Skeletal muscle tissue (tissue), 4 donors: ENCODE data around the gene NF1. TPM values are rescaled to one million over a fixed set of nuclear protein-coding genes. Genes with fewer than 3 reads are reported as not detected.
"Not testable (repeated sequence)": the region's sequence is repeated elsewhere in the genome, so short reads cannot be mapped to it uniquely, and the experiment has no call there.

Experiments used
- H3K27ac ChIP-seq: one replicate; pipeline ENCODE4 v1.7.0; 2013; ENCODE audit warnings: mild to moderate bottlenecking, low read depth, low read length, inconsistent platforms
- H3K27me3 ChIP-seq, 3 donors: one replicate each; pipeline ENCODE4 v1.7.0; 2013; ENCODE audit warnings: low read length in 3 of 3; ENCODE audit not compliant: control insufficient read depth in 3 of 3, insufficient read depth in 3 of 3
- H3K36me3 ChIP-seq, 3 donors: one replicate each; pipeline ENCODE4 v1.7.0; 2013; ENCODE audit warnings: low read length in 3 of 3; ENCODE audit not compliant: control insufficient read depth in 3 of 3, insufficient read depth in 3 of 3
- H3K4me1 ChIP-seq, 3 donors: one replicate each; pipeline ENCODE4 v1.7.0; 2013; ENCODE audit warnings: low read length in 3 of 3, mild to moderate bottlenecking in 3 of 3; ENCODE audit not compliant: control insufficient read depth in 3 of 3, insufficient read depth in 3 of 3
- H3K4me3 ChIP-seq, 3 donors: one replicate each; pipeline ENCODE4 v1.7.0; 2013; ENCODE audit warnings: low read length in 3 of 3
- H3K9ac ChIP-seq, 3 donors: one replicate each; pipeline ENCODE4 v1.7.0; 2013; ENCODE audit warnings: low read length in 3 of 3, mild to moderate bottlenecking in 3 of 3, moderate library complexity in 2 of 3, low read depth in 1 of 3
- H3K9me3 ChIP-seq, 3 donors: one replicate each; pipeline ENCODE4 v1.7.0; 2013; ENCODE audit warnings: low read length in 3 of 3; ENCODE audit not compliant: control insufficient read depth in 3 of 3
- total RNA-seq: library from RNA; depleted of rRNA; stranded (reverse); fragments of >200 nt; gene quantifications from one replicate; pipeline ENCODE4 v1.2.3, GENCODE V29; 2014
- donor health status: Osteomylitis.

The NF1 gene
- total RNA-seq, 1 donor from 2014 or later: 76.2 TPM

- Histone ChIP-seq H3K27ac (no peak overlapping the region), H3K4me3 (no peak overlapping the region), H3K9ac (no peak overlapping the region), H3K4me1 (no peaks in the 10 kb centered on the region), H3K36me3 (peaks cover 0 to 12% (median 11%) of the 10 kb centered on the region in 3 donors), H3K27me3 (no peaks in the 10 kb centered on the region), H3K9me3 (no peaks in the 10 kb centered on the region)
Measured at GRCh38 chr17:31279401-31279800, 184.6 kb downstream of the NF1 start.

- peaks cover 0 to 12% (median 9%) of the 10 kb centered on the region in 3 donors for H3K36me3 ChIP-seq
- no peak overlapping the region for H3K9ac ChIP-seq
- no peaks in the 10 kb centered on the region for H3K4me1 ChIP-seq
- no peaks in the 10 kb centered on the region for H3K27me3 ChIP-seq
- H3K27ac ChIP-seq: no peak overlapping the region
- H3K9me3 ChIP-seq: no peaks in the 10 kb centered on the region
- no peak overlapping the region for H3K4me3 ChIP-seq
Measured at GRCh38 chr17:31281061-31281460, 186.3 kb downstream of the NF1 start.

- no peak overlapping the region for H3K27ac ChIP-seq
- no peaks in the 10 kb centered on the region for H3K4me1 ChIP-seq
- H3K9ac ChIP-seq: no peak overlapping the region
- no peaks in the 10 kb centered on the region for H3K9me3 ChIP-seq
- no peak overlapping the region for H3K4me3 ChIP-seq
- H3K36me3 ChIP-seq: peaks cover 0 to 6% (median 3%) of the 10 kb centered on the region in 3 donors
- H3K27me3 ChIP-seq: no peaks in the 10 kb centered on the region
Measured at GRCh38 chr17:31283841-31284240, 189.1 kb downstream of the NF1 start.

GRCh38 chr17:31286587-31286986 is 191.8 kb downstream of the NF1 start:
- Histone ChIP-seq H3K27ac (no peak overlapping the region), H3K36me3 (no peaks in the 10 kb centered on the region), H3K9ac (no peak overlapping the region), H3K4me1 (no peaks in the 10 kb centered on the region), H3K4me3 (no peak overlapping the region), H3K27me3 (no peaks in the 10 kb centered on the region), H3K9me3 (no peaks in the 10 kb centered on the region)

GRCh38 chr17:31287932-31288331 is 193.2 kb downstream of the NF1 start:
- H3K27me3 ChIP-seq, H3K9me3 ChIP-seq, H3K27ac ChIP-seq, H3K36me3 ChIP-seq, H3K9ac ChIP-seq, H3K4me3 ChIP-seq, H3K4me1 ChIP-seq: not testable (repeated sequence)

GRCh38 chr17:31289790-31290189 is 195.0 kb downstream of the NF1 start:
- no peaks in the 10 kb centered on the region for H3K4me1 ChIP-seq
- H3K4me3 ChIP-seq: no peak overlapping the region
- no peak overlapping the region for H3K9ac ChIP-seq
- H3K36me3 ChIP-seq: no peaks in the 10 kb centered on the region
- H3K27me3 ChIP-seq: no peaks in the 10 kb centered on the region
- H3K9me3 ChIP-seq: no peaks in the 10 kb centered on the region
- H3K27ac ChIP-seq: no peak overlapping the region

GRCh38 chr17:31291820-31292219 is 197.0 kb downstream of the NF1 start:
- Histone ChIP-seq H3K9ac (no peak overlapping the region), H3K27ac (no peak overlapping the region), H3K9me3 (no peaks in the 10 kb centered on the region), H3K4me3 (no peak overlapping the region), H3K4me1 (no peaks in the 10 kb centered on the region), H3K27me3 (no peaks in the 10 kb centered on the region), H3K36me3 (no peaks in the 10 kb centered on the region)

- H3K36me3 ChIP-seq: no peaks in the 10 kb centered on the region
- no peaks in the 10 kb centered on the region for H3K9me3 ChIP-seq
- no peak overlapping the region for H3K4me3 ChIP-seq
- no peaks in the 10 kb centered on the region for H3K4me1 ChIP-seq
- no peak overlapping the region for H3K9ac ChIP-seq
- H3K27me3 ChIP-seq: no peaks in the 10 kb centered on the region
- no peak overlapping the region for H3K27ac ChIP-seq
Measured at GRCh38 chr17:31293581-31293980, 198.8 kb downstream of the NF1 start.

GRCh38 chr17:31294231-31294630 is 199.5 kb downstream of the NF1 start:
- no peak overlapping the region for H3K9ac ChIP-seq
- no peaks in the 10 kb centered on the region for H3K36me3 ChIP-seq
- H3K27ac ChIP-seq: no peak overlapping the region

GRCh38 chr17:31294820-31295488 is 200.2 kb downstream of the NF1 start:
- Histone ChIP-seq H3K27ac (no peak overlapping the region), H3K36me3 (no peaks in the 10 kb centered on the region), H3K27me3 (no peaks in the 10 kb centered on the region), H3K9ac (no peak overlapping the region), H3K4me3 (no peak overlapping the region), H3K9me3 (no peaks in the 10 kb centered on the region), H3K4me1 (no peaks in the 10 kb centered on the region)

More at GRCh38 chr17:31294231-31294630, 199.5 kb downstream of the NF1 start:
- no peaks in the 10 kb centered on the region for H3K27me3 ChIP-seq
- H3K9me3 ChIP-seq: no peaks in the 10 kb centered on the region
- no peaks in the 10 kb centered on the region for H3K4me1 ChIP-seq
- H3K4me3 ChIP-seq: no peak overlapping the region
